Small intestine (tissue), 7 donors: ENCODE data around the gene PGD. TPM values are rescaled to one million over a fixed set of nuclear protein-coding genes. Genes with fewer than 3 reads are reported as not detected.
"Not testable (repeated sequence)": the region's sequence is repeated elsewhere in the genome, so short reads cannot be mapped to it uniquely, and the experiment has no call there.

ENCODE experiments used
- DNase-seq, 2 donors: peaks; one replicate each; pipeline versions ENCODE4 v3.0.0 to v3.0.0-alpha.2; 2013
- FAIRE-seq: peaks from 2 replicates; lab custom pipeline; 2012; peaks lifted over from hg19 to GRCh38; lab: Jason Lieb, UNC
- H3K27ac ChIP-seq, 3 donors: one replicate each; pipeline ENCODE4 v1.5.1; 2013; ENCODE audit warnings: low read length in 2 of 3, mild to moderate bottlenecking in 2 of 3, control low read depth in 1 of 3, inconsistent platforms in 1 of 3, low read depth in 1 of 3, moderate library complexity in 1 of 3
- H3K27me3 ChIP-seq, 3 donors: one replicate each; pipeline ENCODE4 v1.6.1; 2013; ENCODE audit warnings: low read length in 3 of 3, inconsistent platforms in 1 of 3; ENCODE audit not compliant: control insufficient read depth in 3 of 3, insufficient read depth in 3 of 3
- H3K36me3 ChIP-seq, 3 donors: one replicate each; pipeline ENCODE4 v1.6.1; 2013; ENCODE audit warnings: low read length in 3 of 3, inconsistent platforms in 1 of 3, low read depth in 1 of 3, mild to moderate bottlenecking in 1 of 3, moderate library complexity in 1 of 3; ENCODE audit not compliant: control insufficient read depth in 3 of 3, insufficient read depth in 2 of 3
- H3K4me1 ChIP-seq, 3 donors: one replicate each; pipeline ENCODE4 v1.6.1; 2013; ENCODE audit warnings: low read length in 2 of 3, inconsistent platforms in 1 of 3, low read depth in 1 of 3, mild to moderate bottlenecking in 1 of 3, moderate library complexity in 1 of 3; ENCODE audit not compliant: control insufficient read depth in 3 of 3, insufficient read depth in 2 of 3
- H3K4me3 ChIP-seq, 3 donors: one replicate each; pipeline ENCODE4 v1.5.1; 2013; ENCODE audit warnings: low read length in 3 of 3, control low read depth in 1 of 3, inconsistent platforms in 1 of 3, low read depth in 1 of 3, mild to moderate bottlenecking in 1 of 3, moderate library complexity in 1 of 3
- H3K9me3 ChIP-seq, 2 donors: one replicate each; pipeline ENCODE4 v1.6.1; 2013; ENCODE audit warnings: low read depth in 1 of 2, low read length in 1 of 2; ENCODE audit not compliant: control insufficient read depth in 2 of 2, insufficient read depth in 1 of 2
- WGBS, 3 donors: extraction: QIAGEN DNeasy Blood & Tissue Kit; methylation state at CpG; one replicate each; pipeline ENCODE4 v1.1.7; 2013; 5-methylcytosine and 5-hydroxymethylcytosine counted together
- polyA plus RNA-seq, 4 donors: library from polyadenylated mRNA; stranded (reverse) in 3 of 4; unstranded in 1 of 4; fragments of 200-250 nt in 3 of 4; fragments of 120-200 nt in 1 of 4; gene quantifications; one replicate each; pipeline versions ENCODE4 v1.2.1 to v1.2.3, GENCODE V29; 2013
- donor health status: healthy with polysubstance abuse.
- donor health status: control.
- donor health status: control.
- donor health status: Bipolar disorder and iron deficiency.
- donor health status: healthy.

Gene PGD
- polyA plus RNA-seq, 4 donors, result 106 to 226 (median 174) TPM

DNA sequence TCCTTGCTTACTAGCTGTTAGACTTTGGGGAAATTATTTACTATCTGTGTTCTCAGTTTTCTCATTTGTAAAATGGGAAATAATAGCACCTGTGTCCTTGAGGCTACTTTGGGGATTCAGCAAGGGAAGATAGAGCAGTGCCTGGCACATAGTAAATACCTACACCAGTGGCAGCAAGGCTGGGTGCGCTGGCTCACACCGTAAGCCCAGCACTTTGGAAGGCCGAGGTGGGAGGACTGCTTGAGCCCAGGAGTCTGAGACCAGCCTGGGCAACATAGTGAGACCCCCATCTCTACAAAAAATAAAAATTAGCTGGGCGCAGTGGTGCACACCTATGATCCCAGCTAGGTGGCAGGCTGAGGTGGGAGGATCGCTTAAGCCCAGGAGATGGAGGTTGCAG, 22.8 kb downstream of the PGD start:
- Histone ChIP-seq H3K9me3 (no peaks in the 10 kb centered on the region), H3K27ac (no peak overlapping the region), H3K27me3 (no peaks in the 10 kb centered on the region), H3K4me3 (no peak overlapping the region), H3K4me1 (peaks cover 0 to 10% (median 0%) of the 10 kb centered on the region in 3 donors), H3K36me3 (peaks cover 19 to 45% (median 21%) of the 10 kb centered on the region in 3 donors)
- no peak for FAIRE-seq
- no peak for DNase-seq
- WGBS, 3 donors, result 97 to 98% (median 98%) methylated on average over 5 of the region's 5 CpGs

DNA sequence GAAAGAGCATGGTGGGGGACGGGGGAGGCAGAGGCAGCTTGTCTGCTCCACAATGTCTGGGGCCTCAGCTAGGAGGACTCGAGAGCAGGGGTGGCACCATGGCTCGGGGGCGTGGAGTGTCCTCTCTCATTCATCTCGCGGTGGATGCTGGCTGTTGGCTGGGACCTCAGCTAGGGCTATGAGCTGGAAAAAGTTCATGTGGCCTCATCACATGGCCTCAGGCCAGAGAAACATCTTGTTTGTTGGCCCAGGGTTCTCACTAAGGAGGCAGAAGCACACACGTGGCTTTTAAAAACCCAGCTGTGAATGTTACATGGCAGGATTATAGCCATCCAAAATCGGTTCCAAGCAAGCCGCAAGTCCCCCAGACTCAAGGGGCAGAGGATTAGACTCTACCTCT, 25.2 kb downstream of the PGD start:
- Histone ChIP-seq H3K4me3 (no peak overlapping the region), H3K4me1 (peaks cover 0 to 10% (median 6%) of the 10 kb centered on the region in 3 donors), H3K9me3 (no peaks in the 10 kb centered on the region), H3K27me3 (no peaks in the 10 kb centered on the region), H3K27ac (peak overlapping the region in 1 of 3 donors; percentile 50), H3K36me3 (peaks cover 11 to 25% (median 11%) of the 10 kb centered on the region in 3 donors)
- no peak for FAIRE-seq
- WGBS, 3 donors, result 59 to 78% (median 66%) methylated on average over 9 of the region's 9 CpGs
- DNase-seq, result no peak

- Histone ChIP-seq H3K4me1 (peaks cover 0 to 10% (median 8%) of the 10 kb centered on the region in 3 donors), H3K9me3 (no peaks in the 10 kb centered on the region), H3K27ac (peak overlapping the region in 1 of 3 donors; percentile 50), H3K27me3 (no peaks in the 10 kb centered on the region), H3K4me3 (no peak overlapping the region), H3K36me3 (peaks cover 5 to 19% (median 5%) of the 10 kb centered on the region in 3 donors)
- 22 to 61% (median 45%) methylated on average over 8 of the region's 8 CpGs for WGBS, 3 donors
- DNase-seq (peak; percentile 21 to 93), FAIRE-seq (no peak)
Measured at GRCh38 chr1:10424651-10425050, 25.8 kb downstream of the PGD start.

DNA sequence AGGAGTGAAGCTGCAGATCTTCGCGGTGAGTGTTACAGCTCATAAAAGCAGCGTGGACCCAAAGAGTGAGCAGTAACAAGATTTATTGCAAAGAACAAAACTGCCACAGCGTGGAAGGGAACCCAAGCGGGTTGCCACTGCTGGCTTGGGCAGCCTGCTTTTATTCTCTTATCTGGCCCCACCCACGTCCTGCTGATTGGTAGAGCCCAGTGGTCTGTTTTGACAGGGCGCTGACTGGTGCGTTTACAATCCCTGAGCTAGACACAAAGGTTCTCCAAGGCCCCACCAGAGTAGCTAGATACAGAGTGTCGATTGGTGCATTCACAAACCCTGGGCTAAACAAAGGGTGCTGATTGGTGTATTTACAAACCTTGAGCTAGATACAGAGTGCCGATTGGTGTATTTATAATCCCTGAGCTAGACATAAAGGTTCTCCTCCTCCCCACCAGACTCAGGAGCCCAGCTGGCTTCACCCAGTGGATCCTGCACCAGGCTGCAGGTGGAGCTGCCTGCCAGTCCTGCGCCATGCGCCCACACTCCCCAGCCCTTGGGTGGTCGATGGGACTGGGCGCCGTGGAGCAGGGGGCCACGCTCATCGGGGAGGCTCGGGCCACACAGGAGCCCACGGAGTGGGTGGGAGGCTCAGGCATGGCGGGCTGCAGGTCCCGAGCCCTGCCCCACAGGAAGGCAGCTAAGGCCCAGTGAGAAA, 27.1 kb downstream of the PGD start:
- not testable (repeated sequence) for H3K4me3 ChIP-seq, DNase-seq, H3K9me3 ChIP-seq, FAIRE-seq, H3K27me3 ChIP-seq
- WGBS, 3 donors, result 85 to 89% (median 88%) methylated on average over 19 to 21 of the region's 21 CpGs
- Histone ChIP-seq H3K36me3 (peaks cover 0 to 10% (median 4%) of the 10 kb centered on the region in 3 donors), H3K4me1 (peaks cover 0 to 12% (median 9%) of the 10 kb centered on the region in 3 donors), H3K27ac (peak overlapping the region in 1 of 3 donors; percentile 48)

- not testable (repeated sequence) for H3K9me3 ChIP-seq, FAIRE-seq, H3K27me3 ChIP-seq, DNase-seq, H3K4me3 ChIP-seq, H3K36me3 ChIP-seq
- peak overlapping the region in 1 of 3 donors; percentile 48 for H3K27ac ChIP-seq
- H3K4me1 ChIP-seq, result peaks cover 0 to 15% (median 5%) of the 10 kb centered on the region in 3 donors
- 91 to 97% methylated on average over 7 to 21 of the region's 21 CpGs; no CpG with 5 or more reads in 1 of the 3 donors for WGBS, 3 donors
Measured at GRCh38 chr1:10426535-10426848, 27.6 kb downstream of the PGD start.

DNA sequence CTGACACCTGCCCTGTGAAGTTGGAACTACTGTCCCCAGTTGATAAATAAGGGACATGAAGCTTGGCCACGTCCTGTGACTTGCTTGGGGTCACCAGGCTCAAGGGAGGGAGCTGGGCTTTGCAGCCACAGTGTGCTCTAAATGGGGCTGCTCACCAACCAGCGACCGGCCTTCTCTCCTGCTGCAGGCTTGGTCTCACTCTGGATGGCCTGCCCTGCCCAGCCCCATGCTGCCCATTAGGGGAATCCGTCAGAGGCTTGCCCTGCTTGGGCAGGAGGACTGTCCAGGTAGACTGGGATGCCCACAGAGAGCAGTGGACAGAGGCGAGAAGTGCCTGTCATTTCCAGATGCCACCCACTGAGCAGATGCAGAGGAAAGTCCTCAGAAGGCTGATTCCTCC, 30.1 kb downstream of the PGD start:
- DNase-seq (no peak), FAIRE-seq (no peak)
- 90 to 92% (median 92%) methylated on average over 5 of the region's 5 CpGs for WGBS, 3 donors
- Histone ChIP-seq H3K36me3 (no peaks in the 10 kb centered on the region), H3K9me3 (no peaks in the 10 kb centered on the region), H3K27ac (no peak overlapping the region), H3K4me3 (no peak overlapping the region), H3K4me1 (peaks cover 0 to 35% (median 3%) of the 10 kb centered on the region in 3 donors), H3K27me3 (no peaks in the 10 kb centered on the region)

GRCh38 chr1:10429868-10430215, 31.0 kb downstream of the PGD start:
- FAIRE-seq, result no peak

GRCh38 chr1:10430216-10431069, 31.6 kb downstream of the PGD start, which contains the start of gene CENPS:
TSS of gene CENPS (plus strand) at chr1:10430433. CDS start at chr1:10430518, 85 bp downstream.
- H3K9me3 ChIP-seq, result no peaks in the 10 kb centered on the region
- 0% methylated on average over 78 to 95 of the region's 95 CpGs for WGBS, 3 donors
- no peak for FAIRE-seq
- H3K27me3 ChIP-seq, result no peaks in the 10 kb centered on the region
- H3K36me3 ChIP-seq, result peaks cover 0 to 3% (median 0%) of the 10 kb centered on the region in 3 donors
- H3K4me3 ChIP-seq, result peak within 1 kb of the TSS; percentile 62 to 86 (median 85)
- peak; percentile 89 to 97 for DNase-seq
- peak within 1 kb of the TSS in 2 of 3 donors; percentile 80 to 82 for H3K27ac ChIP-seq
- H3K4me1 ChIP-seq, result peaks cover 0 to 38% (median 0%) of the 10 kb centered on the region in 3 donors

More at GRCh38 chr1:10429868-10430215, 31.0 kb downstream of the PGD start:
- H3K27ac ChIP-seq, result peak overlapping the region in 1 of 3 donors; percentile 69
- H3K9me3 ChIP-seq, result no peaks in the 10 kb centered on the region
- H3K4me1 ChIP-seq, result peaks cover 0 to 38% (median 0%) of the 10 kb centered on the region in 3 donors
- no peaks in the 10 kb centered on the region for H3K27me3 ChIP-seq
- no peaks in the 10 kb centered on the region for H3K36me3 ChIP-seq
- peak in 1 of 2 donors; percentile 35 for DNase-seq
- WGBS, 3 donors, result 9 to 19% (median 12%) methylated on average over 16 of the region's 16 CpGs
- peak overlapping the region in 2 of 3 donors; percentile 85 to 86 for H3K4me3 ChIP-seq
